Stimulated activated CD4-positive, alpha-beta T cell treated with anti-CD3 and anti-CD28 coated beads, Interleukin-1b, Interleukin-23, amount 100 ng/mL, for 48 hours (primary cell): Measurements from ENCODE around the gene RACK1.

Experiments used
- DNase-seq: peaks from one replicate; pipeline ENCODE4 v3.0.0-alpha.2; 2020

RACK1 gene

GRCh38 chr5:181259283-181259682, 15.6 kb upstream of the RACK1 start:
- no peak for DNase-seq

- DNase-seq, result no peak
Measured at GRCh38 chr5:181258576-181258975, 14.9 kb upstream of the RACK1 start.

- no peak for DNase-seq
Measured at GRCh38 chr5:181255836-181256578, 12.3 kb upstream of the RACK1 start.

- no peak for DNase-seq
Measured at GRCh38 chr5:181255276-181255675, 11.6 kb upstream of the RACK1 start.

- no peak for DNase-seq
Measured at GRCh38 chr5:181248277-181248676, 4.6 kb upstream of the RACK1 start.

GRCh38 chr5:181246276-181247049, 2.8 kb upstream of the RACK1 start:
- DNase-seq, result peak; percentile 82

- no peak for DNase-seq
Measured at GRCh38 chr5:181245427-181246275, 1.9 kb upstream of the RACK1 start.

- DNase-seq, result peak; percentile 15
Measured at GRCh38 chr5:181243018-181243563, 615 bp downstream of the RACK1 start.

GRCh38 chr5:181242031-181242451, 1.7 kb downstream of the RACK1 start:
- no peak for DNase-seq

GRCh38 chr5:181241393-181241975, 2.2 kb downstream of the RACK1 start:
- DNase-seq, result peak; percentile 73

- DNase-seq, result no peak
Measured at GRCh38 chr5:181239062-181239663, 4.5 kb downstream of the RACK1 start.

- DNase-seq, result no peak
Measured at GRCh38 chr5:181237729-181238385, 5.8 kb downstream of the RACK1 start.

- no peak for DNase-seq
Measured at GRCh38 chr5:181236954-181237641, 6.6 kb downstream of the RACK1 start.

- no peak for DNase-seq
Measured at GRCh38 chr5:181236471-181236870, 7.2 kb downstream of the RACK1 start.

- DNase-seq, result no peak
Measured at GRCh38 chr5:181235689-181236366, 7.9 kb downstream of the RACK1 start.

- no peak for DNase-seq
Measured at GRCh38 chr5:181235323-181235688, 8.4 kb downstream of the RACK1 start.

- DNase-seq, result no peak
Measured at GRCh38 chr5:181234455-181235306, 9.0 kb downstream of the RACK1 start.

- no peak for DNase-seq
Measured at GRCh38 chr5:181233801-181234454, 9.8 kb downstream of the RACK1 start.
